Lower lobe of right lung (tissue), 2 donors: ENCODE measurements around the gene SNAPIN. TPM values are rescaled to one million over a fixed set of nuclear protein-coding genes. Genes with fewer than 3 reads are reported as not detected.

Experiments
- ATAC-seq, 2 donors: fragments of 200-7000 bp; cut with Tn5 transposase; one replicate each; pipeline ENCODE4 v1.9.1; 2020 to 2022; ENCODE audit warnings: mild to moderate bottlenecking in 2 of 2, moderate library complexity in 2 of 2
- DNase-seq: peaks from one replicate; pipeline ENCODE4 v3.0.0-alpha.2; 2020
- H3K27ac ChIP-seq: fragments of 200-600 bp; one replicate; pipeline ENCODE4 v1.8.0; 2022
- H3K27me3 ChIP-seq: fragments of 200-600 bp; one replicate; pipeline ENCODE4 v1.8.0; 2022; ENCODE audit warnings: low read depth
- H3K36me3 ChIP-seq: fragments of 200-600 bp; one replicate; pipeline ENCODE4 v1.8.0; 2022; ENCODE audit warnings: mild to moderate bottlenecking
- H3K4me1 ChIP-seq: fragments of 200-600 bp; one replicate; pipeline ENCODE4 v1.8.0; 2022
- H3K4me3 ChIP-seq: fragments of 200-600 bp; one replicate; pipeline ENCODE4 v1.8.0; 2022; ENCODE audit warnings: mild to moderate bottlenecking
- H3K9me3 ChIP-seq: fragments of 200-600 bp; one replicate; pipeline ENCODE4 v1.8.0; 2022
- intact Hi-C: fragments of 100-400 bp; cut with DNase I; formaldehyde crosslinking; loops from one replicate; pipeline ENCODE4 v1.11.0; 2022
- total RNA-seq: library from RNA; stranded (reverse); fragmentation: NEBNext Ultra II Directional; extraction: Animal tissue kit (Norgen Biotek cat#: 25700); gene quantifications from one replicate; pipeline ENCODE4 v1.2.1, GENCODE V29; 2021
- TF ChIP-seq, protein P1 (sequence below): fragments of 200-600 bp; IDR thresholded peaks from one replicate; pipeline ENCODE4 v1.8.0; 2022; ENCODE audit warnings: antibody characterized with exemption, mild to moderate bottlenecking
- donor health status: DM: no; HTN: yes; CAD: no; lungs with severe emphysema.

SNAPIN gene
- total RNA-seq, 1 donor from 2014 or later, result 40.2 TPM

DNA sequence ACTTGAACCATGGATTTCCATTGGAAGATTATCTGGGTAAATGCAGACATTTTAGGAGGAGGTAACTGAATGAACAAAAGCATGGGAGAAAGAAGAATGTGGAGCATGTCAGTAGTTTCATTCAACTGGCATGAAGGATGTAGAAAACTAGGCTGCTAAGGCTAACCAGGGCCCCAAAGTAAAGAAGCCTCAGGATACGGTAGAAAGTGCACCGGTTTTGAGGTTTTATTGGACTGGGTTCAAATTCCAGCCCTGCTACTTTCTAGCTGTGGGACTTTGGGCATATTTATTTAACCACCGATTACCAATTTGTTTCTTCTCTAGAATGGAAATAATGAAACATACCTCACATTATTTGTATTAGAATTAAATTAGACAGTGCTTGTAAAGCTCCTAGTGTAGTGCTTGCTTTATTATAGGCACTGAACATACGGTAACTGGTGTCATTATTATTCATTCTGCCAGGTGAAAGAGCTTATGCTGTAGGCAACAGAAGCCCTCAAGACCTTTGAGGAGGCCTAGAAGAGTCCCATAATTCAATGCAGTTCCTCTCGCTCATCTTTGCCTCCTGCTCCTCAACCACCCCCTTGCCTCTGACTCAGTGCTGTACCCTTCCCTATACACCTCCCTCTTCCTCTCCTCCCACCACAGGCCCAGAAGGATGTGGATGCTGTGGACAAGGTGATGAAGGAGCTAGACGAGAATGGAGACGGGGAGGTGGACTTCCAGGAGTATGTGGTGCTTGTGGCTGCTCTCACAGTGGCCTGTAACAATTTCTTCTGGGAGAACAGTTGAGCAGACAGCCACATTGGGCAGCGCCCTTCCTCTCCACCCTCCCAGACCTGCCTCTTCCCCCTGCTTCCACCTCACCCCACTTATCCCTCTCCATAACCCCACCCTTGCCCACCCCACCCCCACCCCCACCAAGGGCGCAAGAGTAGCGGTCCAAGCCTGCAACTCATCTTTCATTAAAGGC, 27.2 kb upstream of the SNAPIN start:
- H3K36me3 ChIP-seq, result peaks cover 10% of the 10 kb centered on the region
- TF ChIP-seq, protein P1, sequence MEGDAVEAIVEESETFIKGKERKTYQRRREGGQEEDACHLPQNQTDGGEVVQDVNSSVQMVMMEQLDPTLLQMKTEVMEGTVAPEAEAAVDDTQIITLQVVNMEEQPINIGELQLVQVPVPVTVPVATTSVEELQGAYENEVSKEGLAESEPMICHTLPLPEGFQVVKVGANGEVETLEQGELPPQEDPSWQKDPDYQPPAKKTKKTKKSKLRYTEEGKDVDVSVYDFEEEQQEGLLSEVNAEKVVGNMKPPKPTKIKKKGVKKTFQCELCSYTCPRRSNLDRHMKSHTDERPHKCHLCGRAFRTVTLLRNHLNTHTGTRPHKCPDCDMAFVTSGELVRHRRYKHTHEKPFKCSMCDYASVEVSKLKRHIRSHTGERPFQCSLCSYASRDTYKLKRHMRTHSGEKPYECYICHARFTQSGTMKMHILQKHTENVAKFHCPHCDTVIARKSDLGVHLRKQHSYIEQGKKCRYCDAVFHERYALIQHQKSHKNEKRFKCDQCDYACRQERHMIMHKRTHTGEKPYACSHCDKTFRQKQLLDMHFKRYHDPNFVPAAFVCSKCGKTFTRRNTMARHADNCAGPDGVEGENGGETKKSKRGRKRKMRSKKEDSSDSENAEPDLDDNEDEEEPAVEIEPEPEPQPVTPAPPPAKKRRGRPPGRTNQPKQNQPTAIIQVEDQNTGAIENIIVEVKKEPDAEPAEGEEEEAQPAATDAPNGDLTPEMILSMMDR, result no peak
- no peak overlapping the region for H3K4me3 ChIP-seq
- H3K9me3 ChIP-seq, result no peaks in the 10 kb centered on the region
- peaks cover 59% of the 10 kb centered on the region for H3K4me1 ChIP-seq
- no peak for DNase-seq
- no peaks in the 10 kb centered on the region for H3K27me3 ChIP-seq
- H3K27ac ChIP-seq, result no peak overlapping the region
- ATAC-seq, result no peak
- intact Hi-C loops, result no loop called here

GRCh38 chr1:153633161-153633753, 25.2 kb upstream of the SNAPIN start:
- peaks cover 57% of the 10 kb centered on the region for H3K4me1 ChIP-seq
- H3K27ac ChIP-seq, result peak overlapping the region; percentile 99
- H3K36me3 ChIP-seq, result peaks cover 29% of the 10 kb centered on the region
- TF ChIP-seq, protein P1, result no peak
- no peaks in the 10 kb centered on the region for H3K27me3 ChIP-seq
- intact Hi-C loops, result no loop called here
- peak overlapping the region; percentile 60 for H3K4me3 ChIP-seq
- DNase-seq (peak; percentile 67), ATAC-seq (peak; percentile 58 to 68)
- no peaks in the 10 kb centered on the region for H3K9me3 ChIP-seq

DNA sequence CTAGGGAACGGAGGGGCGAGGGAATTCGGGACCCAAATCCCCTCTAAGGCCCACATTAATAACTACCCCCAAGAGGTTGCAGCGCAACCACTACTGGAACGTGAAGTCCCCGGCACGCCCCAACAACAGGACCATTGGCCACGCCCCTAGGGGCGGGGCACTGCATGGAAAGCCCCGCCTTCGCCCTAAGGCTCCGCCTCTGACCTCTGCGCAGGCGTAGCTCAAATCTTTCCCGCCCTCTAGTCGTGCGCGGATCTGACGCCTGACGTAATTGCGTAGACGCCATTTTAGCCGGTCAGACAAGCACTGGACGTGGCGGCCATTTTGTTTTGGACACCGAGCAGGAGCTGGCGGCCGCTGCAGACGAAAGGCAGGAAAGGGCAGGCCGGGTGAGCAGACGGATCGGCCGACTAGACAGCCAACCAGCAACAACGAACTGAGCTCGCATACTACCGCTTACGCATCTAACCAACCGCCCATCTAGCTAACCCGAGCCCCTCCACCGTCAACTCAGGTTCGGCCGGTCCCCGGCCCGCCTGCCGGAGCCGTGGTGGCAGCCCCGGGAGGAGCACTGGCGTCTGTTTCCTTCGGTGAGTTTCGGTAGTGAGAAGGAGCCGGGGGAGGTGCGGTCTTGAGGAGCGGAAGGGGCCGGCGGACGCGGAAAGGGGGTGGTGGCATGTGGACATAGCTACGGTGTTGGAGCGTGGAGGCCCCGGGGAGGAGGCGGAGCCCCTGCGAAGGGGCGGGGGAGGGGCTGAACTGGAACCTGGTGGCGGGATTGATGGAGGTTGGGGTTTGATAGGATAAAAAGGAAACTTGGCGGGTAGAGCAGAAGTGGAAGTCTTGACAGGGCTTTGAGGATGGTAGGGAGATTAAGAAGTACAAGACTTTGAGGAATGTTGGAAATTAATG, 24.5 kb upstream of the SNAPIN start, which contains the start of gene CHTOP:
TSS of gene CHTOP (plus strand) at position 313 of the 912 bp plus-strand sequence. CDS start 2,523 bp downstream, outside the sequence.
- TF ChIP-seq, protein P1, result no peak
- DNase-seq, result peak; percentile 98

DNA sequence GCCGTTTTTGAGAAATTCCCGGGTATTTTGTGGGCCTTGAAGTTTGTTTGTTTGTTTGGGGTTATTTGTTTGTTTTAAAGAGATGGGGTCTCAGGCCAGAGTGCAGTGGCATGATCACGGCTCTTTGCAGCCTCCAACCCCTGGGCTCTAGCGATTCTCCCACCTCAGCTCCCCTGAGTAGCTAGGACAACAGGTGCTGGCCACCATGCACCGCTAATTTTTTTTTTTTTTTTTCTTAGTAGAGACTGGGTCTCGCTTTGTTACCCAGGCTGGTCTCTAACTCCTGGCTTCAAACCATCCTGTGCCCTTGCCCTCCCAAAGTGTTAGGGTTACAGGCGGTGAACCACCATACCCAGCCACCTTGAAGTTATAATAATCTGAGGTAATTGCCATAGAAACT, 22.6 kb upstream of the SNAPIN start:
- no peak overlapping the region for H3K27ac ChIP-seq
- peaks cover 55% of the 10 kb centered on the region for H3K36me3 ChIP-seq
- TF ChIP-seq, protein P1, result no peak
- peak overlapping the region; percentile 60 for H3K4me3 ChIP-seq
- H3K4me1 ChIP-seq, result peaks cover 44% of the 10 kb centered on the region
- H3K9me3 ChIP-seq, result no peaks in the 10 kb centered on the region
- DNase-seq, result no peak
- no peaks in the 10 kb centered on the region for H3K27me3 ChIP-seq
- ATAC-seq, result no peak
- intact Hi-C loops, result no loop called here

More for the DNA sequence above, 24.5 kb upstream of the SNAPIN start, which contains the start of gene CHTOP:
- Histone ChIP-seq H3K4me3 (peak within 1 kb of the TSS; percentile 60), H3K9me3 (no peaks in the 10 kb centered on the region), H3K27me3 (no peaks in the 10 kb centered on the region), H3K36me3 (peaks cover 37% of the 10 kb centered on the region), H3K4me1 (peaks cover 57% of the 10 kb centered on the region), H3K27ac (peak within 1 kb of the TSS; percentile 99)
- intact Hi-C loops, result no loop called here
- peak; percentile 97 to 99 for ATAC-seq

GRCh38 chr1:153636312-153636711, 22.2 kb upstream of the SNAPIN start:
- TF ChIP-seq, protein P1, result no peak
- H3K4me3 ChIP-seq, result no peak overlapping the region
- peaks cover 41% of the 10 kb centered on the region for H3K4me1 ChIP-seq
- H3K27me3 ChIP-seq, result no peaks in the 10 kb centered on the region
- ATAC-seq, result no peak
- intact Hi-C loops, result no loop called here
- H3K36me3 ChIP-seq, result peaks cover 60% of the 10 kb centered on the region
- H3K9me3 ChIP-seq, result no peaks in the 10 kb centered on the region
- H3K27ac ChIP-seq, result no peak overlapping the region
- DNase-seq, result no peak
